Left ventricle myocardium inferior (tissue), 1 donor: Measurements from ENCODE around the gene ANTXR2. TPM values are rescaled to one million over a fixed set of nuclear protein-coding genes. Genes with fewer than 3 reads are reported as not detected.
"Not testable (repeated sequence)": the region's sequence is repeated elsewhere in the genome, so short reads cannot be mapped to it uniquely, and the experiment has no call there.

Experiments used
- DNase-seq: peaks from one replicate; pipeline ENCODE4 v3.0.0-alpha.2; 2020
- H3K27ac ChIP-seq: fragments of 200-600 bp; replicated peaks from 2 replicates; pipeline ENCODE4 v1.8.0; 2021
- H3K27me3 ChIP-seq: fragments of 200-600 bp; 2 replicates; pipeline ENCODE4 v1.8.0; 2021; ENCODE audit warnings: low read depth
- H3K36me3 ChIP-seq: fragments of 200-600 bp; 2 replicates; pipeline ENCODE4 v1.8.0; 2021
- H3K4me1 ChIP-seq: fragments of 200-600 bp; 2 replicates; pipeline ENCODE4 v1.8.0; 2021
- H3K4me3 ChIP-seq: fragments of 200-600 bp; 2 replicates; pipeline ENCODE4 v1.8.0; 2021; ENCODE audit warnings: mild to moderate bottlenecking, moderate library complexity
- H3K9me3 ChIP-seq: fragments of 200-600 bp; replicated peaks from 2 replicates; pipeline ENCODE4 v1.8.0; 2021
- intact Hi-C: fragments of 100-400 bp; cut with micrococcal nuclease; formaldehyde crosslinking; loops from one replicate; pipeline ENCODE4 v1.11.0; 2022
- long read RNA-seq: library from polyadenylated mRNA; unstranded; transcript quantifications from one replicate; pipeline ENCODE4 v2.0.0, GENCODE V29; 2021
- total RNA-seq: library from RNA; stranded (reverse); fragmentation: NEBNext Ultra II Directional; extraction: Animal tissue kit (Norgen Biotek cat#: 25700); gene quantifications from one replicate; pipeline ENCODE4 v1.2.1, GENCODE V29; 2021
- TF ChIP-seq, protein P1 (sequence below): fragments of 200-600 bp; IDR thresholded peaks from 2 replicates; pipeline ENCODE4 v1.8.0; 2021; ENCODE audit warnings: antibody characterized with exemption, mild to moderate bottlenecking, borderline replicate concordance
- donor health status: DM: no; HTN: yes; CAD: no; lungs with severe emphysema.

Gene ANTXR2
- total RNA-seq: 42.4 TPM
- long read RNA-seq, full-length matches to known transcripts: 83 of 100 reads
- long read RNA-seq, partial matches to known transcripts: 0 of 100 reads
- long read RNA-seq, other reads (novel, unspliced or antisense): 17 of 100 reads

DNA sequence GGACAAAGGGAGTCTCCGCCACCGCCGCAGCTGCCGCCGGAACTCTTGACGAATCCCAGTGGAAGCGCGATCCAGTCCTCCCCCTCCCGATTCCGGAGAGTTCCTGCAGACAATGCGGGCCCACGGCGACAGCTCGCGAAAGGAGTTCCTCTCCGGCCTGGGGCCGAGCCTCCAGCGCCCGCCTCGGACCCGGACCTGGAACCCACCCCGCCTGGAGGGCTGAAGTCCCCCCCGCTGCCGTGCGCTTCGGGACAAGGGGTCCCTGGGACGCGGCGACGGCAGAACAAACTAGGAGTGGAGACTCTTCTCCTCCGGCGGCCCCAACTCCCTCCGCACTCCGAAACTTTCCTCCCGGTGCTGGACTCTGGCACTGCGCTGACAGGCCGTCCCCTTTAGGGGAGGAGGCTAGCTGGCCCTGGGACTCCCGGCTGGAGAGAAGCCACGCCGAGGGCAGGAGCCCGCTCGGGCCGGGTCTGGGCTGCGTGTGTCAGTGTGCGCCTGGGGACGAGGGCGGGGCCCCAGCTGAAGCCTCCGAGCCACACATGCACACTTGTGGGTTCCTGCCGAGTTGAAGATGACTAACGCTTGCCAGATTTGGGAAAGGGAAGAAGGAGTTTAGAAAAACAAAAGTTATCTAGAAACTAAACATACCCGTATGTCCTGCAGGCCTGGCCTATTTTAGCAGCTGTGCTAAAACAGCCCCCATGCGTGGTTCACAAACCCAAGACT, at the start of gene ANTXR2:
ANTXR2 (minus strand) TSS at position 486 of the 729 bp plus-strand sequence. CDS start 669 bp downstream, outside the sequence.
- TF ChIP-seq, protein P1, sequence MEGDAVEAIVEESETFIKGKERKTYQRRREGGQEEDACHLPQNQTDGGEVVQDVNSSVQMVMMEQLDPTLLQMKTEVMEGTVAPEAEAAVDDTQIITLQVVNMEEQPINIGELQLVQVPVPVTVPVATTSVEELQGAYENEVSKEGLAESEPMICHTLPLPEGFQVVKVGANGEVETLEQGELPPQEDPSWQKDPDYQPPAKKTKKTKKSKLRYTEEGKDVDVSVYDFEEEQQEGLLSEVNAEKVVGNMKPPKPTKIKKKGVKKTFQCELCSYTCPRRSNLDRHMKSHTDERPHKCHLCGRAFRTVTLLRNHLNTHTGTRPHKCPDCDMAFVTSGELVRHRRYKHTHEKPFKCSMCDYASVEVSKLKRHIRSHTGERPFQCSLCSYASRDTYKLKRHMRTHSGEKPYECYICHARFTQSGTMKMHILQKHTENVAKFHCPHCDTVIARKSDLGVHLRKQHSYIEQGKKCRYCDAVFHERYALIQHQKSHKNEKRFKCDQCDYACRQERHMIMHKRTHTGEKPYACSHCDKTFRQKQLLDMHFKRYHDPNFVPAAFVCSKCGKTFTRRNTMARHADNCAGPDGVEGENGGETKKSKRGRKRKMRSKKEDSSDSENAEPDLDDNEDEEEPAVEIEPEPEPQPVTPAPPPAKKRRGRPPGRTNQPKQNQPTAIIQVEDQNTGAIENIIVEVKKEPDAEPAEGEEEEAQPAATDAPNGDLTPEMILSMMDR: peak; percentile 21
- DNase-seq: peak; percentile 94
- Histone ChIP-seq H3K27me3 (no peaks in the 10 kb centered on the region), H3K4me1 (peaks cover 63% of the 10 kb centered on the region), H3K36me3 (peaks cover 11% of the 10 kb centered on the region), H3K9me3 (no peaks in the 10 kb centered on the region), H3K27ac (peak within 1 kb of the TSS; percentile 97), H3K4me3 (peak within 1 kb of the TSS; percentile 87)
- intact Hi-C loops: no loop called here

DNA sequence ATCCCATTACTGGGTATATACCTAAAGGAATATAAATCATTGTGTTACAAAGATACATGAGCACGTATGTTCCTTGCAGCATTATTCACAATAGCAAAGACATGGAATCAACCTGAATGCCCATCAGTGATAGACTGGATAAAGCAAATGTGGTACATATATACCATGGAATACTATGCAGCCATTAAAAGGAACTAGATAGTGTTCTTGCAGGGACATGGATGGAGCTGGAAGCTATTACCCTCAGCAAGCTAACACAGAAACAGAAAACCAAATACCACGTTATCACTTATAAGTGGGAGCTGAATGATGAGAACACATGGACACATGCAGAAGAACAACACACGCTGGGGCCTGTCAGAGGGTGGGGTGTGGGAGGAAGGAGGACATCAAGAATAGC, 48.8 kb upstream of the ANTXR2 start:
- peaks cover 23% of the 10 kb centered on the region for H3K9me3 ChIP-seq
- H3K27ac ChIP-seq, intact Hi-C loops, H3K4me1 ChIP-seq, H3K27me3 ChIP-seq, H3K36me3 ChIP-seq, DNase-seq, H3K4me3 ChIP-seq: not testable (repeated sequence)

GRCh38 chr4:80119620-80120019, 46.6 kb upstream of the ANTXR2 start:
- H3K36me3 ChIP-seq, H3K4me1 ChIP-seq, H3K27ac ChIP-seq, H3K27me3 ChIP-seq, DNase-seq, H3K4me3 ChIP-seq, intact Hi-C loops: not testable (repeated sequence)
- peaks cover 23% of the 10 kb centered on the region for H3K9me3 ChIP-seq

- TF ChIP-seq, protein P1: no peak
- intact Hi-C loops: no loop called here
- no peak overlapping the region for H3K27ac ChIP-seq
Observed at GRCh38 chr4:80116516-80116915, 43.5 kb upstream of the ANTXR2 start.

DNA sequence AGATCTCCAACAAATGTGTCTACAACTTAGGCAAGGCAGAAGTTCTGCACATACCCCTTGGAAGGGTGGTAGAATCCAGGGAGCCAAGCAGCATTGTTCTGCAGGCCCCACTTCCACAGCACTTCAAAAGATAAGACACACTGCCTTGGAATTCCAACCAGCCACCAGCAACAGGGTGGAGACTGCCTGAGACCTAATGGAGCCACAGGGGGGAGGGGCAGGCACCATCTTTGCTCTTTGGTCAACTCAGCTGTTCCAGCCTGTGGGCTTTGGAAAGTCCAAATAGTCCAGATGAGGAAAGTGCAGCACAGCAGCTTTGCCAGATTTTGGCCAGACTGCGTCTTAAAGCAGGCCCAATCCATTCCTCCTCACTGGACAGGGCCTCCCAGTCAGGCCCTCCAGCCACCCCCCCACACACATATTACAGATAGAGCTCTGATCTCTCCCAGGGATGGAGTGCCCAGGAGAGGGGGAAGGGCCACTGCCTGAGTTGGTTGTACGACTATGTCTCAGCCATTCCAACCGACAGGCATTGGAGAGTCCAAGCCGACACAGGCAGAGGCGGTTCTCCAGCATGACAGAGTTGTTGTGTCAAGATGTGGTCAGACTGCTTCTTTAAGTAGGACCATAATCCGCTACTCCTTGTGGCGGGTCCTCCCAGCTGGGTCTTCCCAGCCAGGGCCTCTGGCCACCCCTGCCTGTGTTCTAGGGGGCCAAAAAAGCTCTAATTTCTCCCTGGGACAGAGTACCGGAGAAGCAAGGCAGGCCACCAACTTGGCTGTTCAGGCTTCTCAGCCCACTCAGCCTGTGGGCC, 42.5 kb upstream of the ANTXR2 start:
- TF ChIP-seq, protein P1: no peak
- intact Hi-C loops: no loop called here
- Histone ChIP-seq H3K27ac (no peak overlapping the region), H3K9me3 (peaks cover 19% of the 10 kb centered on the region), H3K27me3 (peaks cover 4% of the 10 kb centered on the region), H3K36me3 (no peaks in the 10 kb centered on the region), H3K4me1 (no peaks in the 10 kb centered on the region), H3K4me3 (no peak overlapping the region)
- no peak for DNase-seq

More at GRCh38 chr4:80116516-80116915, 43.5 kb upstream of the ANTXR2 start:
- DNase-seq: no peak
- peaks cover 19% of the 10 kb centered on the region for H3K9me3 ChIP-seq
- H3K36me3 ChIP-seq: no peaks in the 10 kb centered on the region
- H3K4me3 ChIP-seq: no peak overlapping the region
- no peaks in the 10 kb centered on the region for H3K4me1 ChIP-seq
- peaks cover 4% of the 10 kb centered on the region for H3K27me3 ChIP-seq

- TF ChIP-seq, protein P1: no peak
- Histone ChIP-seq H3K9me3 (peaks cover 19% of the 10 kb centered on the region), H3K36me3 (no peaks in the 10 kb centered on the region), H3K4me3 (no peak overlapping the region), H3K27me3 (peaks cover 4% of the 10 kb centered on the region), H3K27ac (no peak overlapping the region), H3K4me1 (no peaks in the 10 kb centered on the region)
- intact Hi-C loops: no loop called here
- no peak for DNase-seq
Observed at GRCh38 chr4:80114732-80115265, 41.8 kb upstream of the ANTXR2 start.
